ENCODE results near the gene OR2J1. TPM values are rescaled to one million over a fixed set of nuclear protein-coding genes. Genes with fewer than 3 reads are reported as not detected.
A peak's percentile ranks its signal among the peaks of the same experiment; 100 is the strongest.

OR2J1 gene
- total RNA-seq, result not detected

GRCh38 chr6:29099190-29099589 lies at the start of gene OR2J1:
Gene OR2J1, plus strand, starts transcription at chr6:29099490. Its CDS starts 1,453 bp downstream, at chr6:29100943.
- 72% methylated on average over 3 of the region's 3 CpGs for WGBS
- Histone ChIP-seq H3K9me3 (no peaks in the 10 kb centered on the region), H3K27ac (replicated peaks in 1 of 4) (no peak within 1 kb of the TSS), H3K27me3 (no peaks in the 10 kb centered on the region), H3K4me1 (no peaks in the 10 kb centered on the region), H3K4me3 (no peak within 1 kb of the TSS), H3K36me3 (no peaks in the 10 kb centered on the region)
- TF ChIP-seq POLR2A (IDR thresholded peaks at IDR 0.05; ENCODE audit: low read depth), result no peak
- no peak for TF ChIP-seq POLR2AphosphoS5 (IDR thresholded peaks at IDR 0.05)
- TF ChIP-seq, protein P1, sequence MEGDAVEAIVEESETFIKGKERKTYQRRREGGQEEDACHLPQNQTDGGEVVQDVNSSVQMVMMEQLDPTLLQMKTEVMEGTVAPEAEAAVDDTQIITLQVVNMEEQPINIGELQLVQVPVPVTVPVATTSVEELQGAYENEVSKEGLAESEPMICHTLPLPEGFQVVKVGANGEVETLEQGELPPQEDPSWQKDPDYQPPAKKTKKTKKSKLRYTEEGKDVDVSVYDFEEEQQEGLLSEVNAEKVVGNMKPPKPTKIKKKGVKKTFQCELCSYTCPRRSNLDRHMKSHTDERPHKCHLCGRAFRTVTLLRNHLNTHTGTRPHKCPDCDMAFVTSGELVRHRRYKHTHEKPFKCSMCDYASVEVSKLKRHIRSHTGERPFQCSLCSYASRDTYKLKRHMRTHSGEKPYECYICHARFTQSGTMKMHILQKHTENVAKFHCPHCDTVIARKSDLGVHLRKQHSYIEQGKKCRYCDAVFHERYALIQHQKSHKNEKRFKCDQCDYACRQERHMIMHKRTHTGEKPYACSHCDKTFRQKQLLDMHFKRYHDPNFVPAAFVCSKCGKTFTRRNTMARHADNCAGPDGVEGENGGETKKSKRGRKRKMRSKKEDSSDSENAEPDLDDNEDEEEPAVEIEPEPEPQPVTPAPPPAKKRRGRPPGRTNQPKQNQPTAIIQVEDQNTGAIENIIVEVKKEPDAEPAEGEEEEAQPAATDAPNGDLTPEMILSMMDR (IDR thresholded peaks at IDR 0.05), result no peak
- TF ChIP-seq EP300 (IDR thresholded peaks at IDR 0.05), result no peak
- no peak for DNase-seq (ENCODE audit: extremely low spot score)
- intact Hi-C loops (cut with DNase I), result no loop called here

DNA sequence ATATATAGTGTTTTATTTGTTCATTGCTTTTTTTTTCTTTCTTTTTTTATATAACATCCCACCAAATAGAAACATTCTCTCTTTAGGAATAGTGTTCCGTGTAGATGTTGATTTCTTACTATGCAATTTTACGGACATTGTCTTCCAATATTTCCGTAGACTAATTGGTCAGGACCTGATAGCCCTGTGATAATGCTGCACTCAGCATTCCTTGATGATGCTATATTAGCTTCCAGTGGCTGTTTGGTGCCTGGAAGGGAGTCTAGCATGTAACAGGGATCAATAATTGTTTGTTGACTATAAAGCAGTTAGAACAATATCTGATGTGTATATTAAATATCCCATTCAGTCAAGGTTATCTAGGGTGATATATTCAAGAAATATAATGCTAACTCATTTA lies 47.6 kb upstream of the OR2J1 start:
- WGBS, result 82% methylated on average over 3 of the region's 3 CpGs

GRCh38 chr6:29071831-29072723 lies 27.2 kb upstream of the OR2J1 start:
- H3K4me1 ChIP-seq, result no peaks in the 10 kb centered on the region
- H3K36me3 ChIP-seq, result no peaks in the 10 kb centered on the region
- no peak overlapping the region for H3K4me3 ChIP-seq
- TF ChIP-seq EP300 (IDR thresholded peaks at IDR 0.05), result no peak
- TF ChIP-seq, protein P1 (IDR thresholded peaks at IDR 0.05), result peak in 2 of 3 experiments; percentile 5 to 24
- H3K27me3 ChIP-seq, result no peaks in the 10 kb centered on the region
- WGBS, result 39% methylated on average over 9 of the region's 9 CpGs
- H3K27ac ChIP-seq (replicated peaks in 1 of 4), result no peak overlapping the region
- intact Hi-C loops (cut with DNase I), result no loop called here
- no peaks in the 10 kb centered on the region for H3K9me3 ChIP-seq
- no peak for DNase-seq (ENCODE audit: extremely low spot score)

More for the DNA sequence above, 47.6 kb upstream of the OR2J1 start:
- Histone ChIP-seq H3K4me3 (no peak overlapping the region), H3K9me3 (peaks cover 0 to 8% (median 0%) of the 10 kb centered on the region in 4 donors), H3K4me1 (no peaks in the 10 kb centered on the region), H3K27me3 (no peaks in the 10 kb centered on the region), H3K36me3 (no peaks in the 10 kb centered on the region), H3K27ac (replicated peaks in 1 of 4) (no peak overlapping the region)
- DNase-seq (ENCODE audit: extremely low spot score), result no peak
- no peak for TF ChIP-seq POLR2A (IDR thresholded peaks at IDR 0.05; ENCODE audit: low read depth)
- intact Hi-C loops (cut with DNase I), result no loop called here

DNA sequence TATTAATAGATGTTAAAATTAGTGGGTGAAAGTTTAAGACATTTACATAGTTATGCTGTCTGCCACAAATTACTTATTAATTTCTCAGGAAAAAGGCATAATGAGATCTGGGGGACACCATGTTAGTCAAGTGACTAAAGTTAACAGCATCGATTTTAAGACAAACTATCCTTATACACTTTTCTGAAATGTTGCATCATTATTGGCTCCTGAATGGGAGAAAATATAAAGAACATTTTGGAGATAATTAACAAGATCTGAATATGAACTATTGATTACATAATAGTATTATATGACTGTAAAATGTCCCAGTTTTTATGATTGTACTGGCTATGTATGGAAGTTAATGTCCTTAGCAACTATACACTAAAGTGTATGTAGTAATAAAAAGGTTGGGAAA lies 20.1 kb upstream of the OR2J1 start:
- Histone ChIP-seq H3K27ac (replicated peaks in 1 of 4) (no peak overlapping the region), H3K4me1 (no peaks in the 10 kb centered on the region), H3K4me3 (no peak overlapping the region), H3K27me3 (no peaks in the 10 kb centered on the region), H3K9me3 (no peaks in the 10 kb centered on the region), H3K36me3 (no peaks in the 10 kb centered on the region)
- TF ChIP-seq POLR2AphosphoS5 (IDR thresholded peaks at IDR 0.05) (no peak), EP300 (IDR thresholded peaks at IDR 0.05) (no peak), POLR2A (IDR thresholded peaks at IDR 0.05; ENCODE audit: low read depth) (no peak)
- TF ChIP-seq, protein P1 (IDR thresholded peaks at IDR 0.05), result no peak
- WGBS, result 87% methylated on average over 1 of the region's 1 CpG
- no peak for DNase-seq (ENCODE audit: extremely low spot score)
- intact Hi-C loops (cut with DNase I), result no loop called here

DNA sequence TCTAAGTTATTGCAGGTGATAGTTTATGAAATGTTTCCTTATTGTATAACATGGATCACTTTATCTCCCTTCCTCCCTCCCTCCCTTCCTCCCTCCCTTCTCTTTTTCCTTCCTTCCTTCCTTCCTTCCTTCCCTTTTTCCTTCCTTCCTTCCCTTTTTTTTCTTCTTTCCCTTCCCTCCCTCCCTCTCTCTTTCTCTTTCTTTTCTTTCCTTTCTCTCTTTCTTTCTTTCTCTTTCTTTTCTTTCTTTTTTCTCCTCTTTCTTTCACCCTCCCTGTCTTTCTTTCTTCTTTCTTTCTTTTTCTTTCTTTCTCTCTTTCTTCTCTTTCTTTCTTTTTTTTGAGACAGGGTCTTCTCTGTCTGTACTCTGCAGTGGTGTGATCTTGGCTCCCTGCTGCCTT lies 18.0 kb upstream of the OR2J1 start:
- no peaks in the 10 kb centered on the region for H3K9me3 ChIP-seq
- intact Hi-C loops (cut with DNase I), result no loop called here
- DNase-seq (ENCODE audit: extremely low spot score), result no peak
- no peak overlapping the region for H3K4me3 ChIP-seq
- H3K4me1 ChIP-seq, result no peaks in the 10 kb centered on the region
- H3K27me3 ChIP-seq, result no peaks in the 10 kb centered on the region
- no peaks in the 10 kb centered on the region for H3K36me3 ChIP-seq
- TF ChIP-seq, protein P1 (IDR thresholded peaks at IDR 0.05), result no peak
- TF ChIP-seq EP300 (IDR thresholded peaks at IDR 0.05), result no peak
- no peak for TF ChIP-seq POLR2A (IDR thresholded peaks at IDR 0.05; ENCODE audit: low read depth)
- no peak for TF ChIP-seq POLR2AphosphoS5 (IDR thresholded peaks at IDR 0.05)
- H3K27ac ChIP-seq (replicated peaks in 1 of 4), result no peak overlapping the region

All from esophagus muscularis mucosa (tissue), 4 donors.